Measurements from ENCODE around the gene RCAN2.

The RCAN2 gene

GRCh38 chr6:46208303-46208702, 282.9 kb downstream of the RCAN2 start:
- FAIRE-seq (no peak), DNase-seq (ENCODE audit: insufficient read length, low spot score) (no peak)
- no peak for TF ChIP-seq TAF1 (IDR thresholded peaks at IDR 0.05; ENCODE audit: low read depth, low read length)
- no peak for TF ChIP-seq POU2F2 (IDR thresholded peaks at IDR 0.05; ENCODE audit: low read depth, low read length)
- TF ChIP-seq POLR2AphosphoS5 (IDR thresholded peaks at IDR 0.05; ENCODE audit: low read depth, low read length): no peak
- TF ChIP-seq PAX5 (IDR thresholded peaks at IDR 0.05; ENCODE audit: insufficient read depth, low read length, severe bottlenecking): no peak
- TF ChIP-seq SPI1 (IDR thresholded peaks at IDR 0.05; ENCODE audit: low read depth, low read length): no peak
- TF ChIP-seq POLR2A (IDR thresholded peaks at IDR 0.05; ENCODE audit: low read depth, low read length): no peak

GRCh38 chr6:46207174-46207573, 284.1 kb downstream of the RCAN2 start:
- DNase-seq (ENCODE audit: insufficient read length, low spot score) (no peak), FAIRE-seq (no peak)
- no peak for TF ChIP-seq PAX5 (IDR thresholded peaks at IDR 0.05; ENCODE audit: insufficient read depth, low read length, severe bottlenecking)

- TF ChIP-seq POLR2AphosphoS5 (IDR thresholded peaks at IDR 0.05; ENCODE audit: low read depth, low read length): no peak
- no peak for TF ChIP-seq SPI1 (IDR thresholded peaks at IDR 0.05; ENCODE audit: low read depth, low read length)
- TF ChIP-seq POU2F2 (IDR thresholded peaks at IDR 0.05; ENCODE audit: low read depth, low read length): no peak
- no peak for TF ChIP-seq TAF1 (IDR thresholded peaks at IDR 0.05; ENCODE audit: low read depth, low read length)
- TF ChIP-seq POLR2A (IDR thresholded peaks at IDR 0.05; ENCODE audit: low read depth, low read length): no peak
- no peak for TF ChIP-seq PAX5 (IDR thresholded peaks at IDR 0.05; ENCODE audit: insufficient read depth, low read length, severe bottlenecking)
- DNase-seq (ENCODE audit: insufficient read length, low spot score): no peak
- FAIRE-seq: no peak
Observed at GRCh38 chr6:46204880-46205650, 286.2 kb downstream of the RCAN2 start.

- FAIRE-seq: no peak
- DNase-seq (ENCODE audit: insufficient read length, low spot score): no peak
- no peak for TF ChIP-seq POU2F2 (IDR thresholded peaks at IDR 0.05; ENCODE audit: low read depth, low read length)
- no peak for TF ChIP-seq PAX5 (IDR thresholded peaks at IDR 0.05; ENCODE audit: insufficient read depth, low read length, severe bottlenecking)
Observed at GRCh38 chr6:46203391-46204177, 287.7 kb downstream of the RCAN2 start.

GRCh38 chr6:46201702-46202101, 289.5 kb downstream of the RCAN2 start:
- no peak for FAIRE-seq
- no peak for TF ChIP-seq TAF1 (IDR thresholded peaks at IDR 0.05; ENCODE audit: low read depth, low read length)
- no peak for TF ChIP-seq POU2F2 (IDR thresholded peaks at IDR 0.05; ENCODE audit: low read depth, low read length)
- no peak for TF ChIP-seq PAX5 (IDR thresholded peaks at IDR 0.05; ENCODE audit: insufficient read depth, low read length, severe bottlenecking)
- no peak for TF ChIP-seq SPI1 (IDR thresholded peaks at IDR 0.05; ENCODE audit: low read depth, low read length)
- TF ChIP-seq POLR2AphosphoS5 (IDR thresholded peaks at IDR 0.05; ENCODE audit: low read depth, low read length): no peak
- TF ChIP-seq POLR2A (IDR thresholded peaks at IDR 0.05; ENCODE audit: low read depth, low read length): no peak

GRCh38 chr6:46199387-46199786, 291.9 kb downstream of the RCAN2 start:
- TF ChIP-seq TAF1 (IDR thresholded peaks at IDR 0.05; ENCODE audit: low read depth, low read length) (no peak), POU2F2 (IDR thresholded peaks at IDR 0.05; ENCODE audit: low read depth, low read length) (no peak), POLR2A (IDR thresholded peaks at IDR 0.05; ENCODE audit: low read depth, low read length) (no peak), POLR2AphosphoS5 (IDR thresholded peaks at IDR 0.05; ENCODE audit: low read depth, low read length) (no peak), SPI1 (IDR thresholded peaks at IDR 0.05; ENCODE audit: low read depth, low read length) (no peak), PAX5 (IDR thresholded peaks at IDR 0.05; ENCODE audit: insufficient read depth, low read length, severe bottlenecking) (no peak)
- DNase-seq (ENCODE audit: insufficient read length, low spot score) (no peak), FAIRE-seq (no peak)

More at GRCh38 chr6:46201702-46202101, 289.5 kb downstream of the RCAN2 start:
- DNase-seq (ENCODE audit: insufficient read length, low spot score): no peak

- no peak for FAIRE-seq
- no peak for TF ChIP-seq POLR2A (IDR thresholded peaks at IDR 0.05; ENCODE audit: low read depth, low read length)
- no peak for TF ChIP-seq PAX5 (IDR thresholded peaks at IDR 0.05; ENCODE audit: insufficient read depth, low read length, severe bottlenecking)
- TF ChIP-seq POU2F2 (IDR thresholded peaks at IDR 0.05; ENCODE audit: low read depth, low read length): no peak
- no peak for TF ChIP-seq SPI1 (IDR thresholded peaks at IDR 0.05; ENCODE audit: low read depth, low read length)
- TF ChIP-seq TAF1 (IDR thresholded peaks at IDR 0.05; ENCODE audit: low read depth, low read length): no peak
- TF ChIP-seq POLR2AphosphoS5 (IDR thresholded peaks at IDR 0.05; ENCODE audit: low read depth, low read length): no peak
- no peak for DNase-seq (ENCODE audit: insufficient read length, low spot score)
Observed at GRCh38 chr6:46191961-46192360, 299.3 kb downstream of the RCAN2 start.

- DNase-seq (ENCODE audit: insufficient read length, low spot score): no peak
- no peak for FAIRE-seq
- no peak for TF ChIP-seq POLR2A (IDR thresholded peaks at IDR 0.05; ENCODE audit: low read depth, low read length)
- TF ChIP-seq SPI1 (IDR thresholded peaks at IDR 0.05; ENCODE audit: low read depth, low read length): no peak
- no peak for TF ChIP-seq POU2F2 (IDR thresholded peaks at IDR 0.05; ENCODE audit: low read depth, low read length)
- TF ChIP-seq PAX5 (IDR thresholded peaks at IDR 0.05; ENCODE audit: insufficient read depth, low read length, severe bottlenecking): no peak
- TF ChIP-seq POLR2AphosphoS5 (IDR thresholded peaks at IDR 0.05; ENCODE audit: low read depth, low read length): no peak
- no peak for TF ChIP-seq TAF1 (IDR thresholded peaks at IDR 0.05; ENCODE audit: low read depth, low read length)
Observed at GRCh38 chr6:46190889-46191288, 300.4 kb downstream of the RCAN2 start.

- TF ChIP-seq PAX5 (IDR thresholded peaks at IDR 0.05; ENCODE audit: insufficient read depth, low read length, severe bottlenecking): no peak
- no peak for TF ChIP-seq POLR2A (IDR thresholded peaks at IDR 0.05; ENCODE audit: low read depth, low read length)
- no peak for TF ChIP-seq SPI1 (IDR thresholded peaks at IDR 0.05; ENCODE audit: low read depth, low read length)
- no peak for TF ChIP-seq POU2F2 (IDR thresholded peaks at IDR 0.05; ENCODE audit: low read depth, low read length)
- no peak for TF ChIP-seq POLR2AphosphoS5 (IDR thresholded peaks at IDR 0.05; ENCODE audit: low read depth, low read length)
- TF ChIP-seq TAF1 (IDR thresholded peaks at IDR 0.05; ENCODE audit: low read depth, low read length): no peak
- no peak for DNase-seq (ENCODE audit: insufficient read length, low spot score)
- FAIRE-seq: no peak
Observed at GRCh38 chr6:46189726-46190125, 301.5 kb downstream of the RCAN2 start.

Data from GM12891 (cell line).